Activated CD4-positive, CD25-positive, alpha-beta regulatory T cell (primary cell): Measurements from ENCODE around the gene RAB37.

ENCODE experiments used
- DNase-seq, 4 experiments: peaks; one replicate each; lab custom pipeline; 2025; lab: John Stamatoyannopoulos, UW

RAB37 gene

GRCh38 chr17:74728033-74728701 lies 8.9 kb upstream of the RAB37 start:
- DNase-seq: no peak

DNA sequence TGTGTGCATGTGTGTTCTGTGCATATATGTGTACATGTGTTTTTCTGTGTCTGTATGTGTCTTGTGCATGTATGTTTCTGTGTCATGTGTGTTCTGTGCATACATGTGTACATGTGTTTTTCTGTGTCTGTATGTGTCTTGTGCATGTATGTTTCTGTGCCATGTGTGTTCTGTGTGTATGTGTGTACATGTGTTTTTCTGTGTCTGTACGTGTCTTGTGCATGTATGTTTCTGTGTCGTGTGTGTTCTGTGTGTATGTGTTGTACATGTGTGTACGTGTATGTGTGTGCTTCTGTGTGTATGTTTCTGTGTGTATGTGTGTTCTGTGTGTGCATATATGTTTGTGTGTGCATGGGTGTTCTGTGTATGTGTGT lies 8.4 kb upstream of the RAB37 start:
- DNase-seq: no peak

GRCh38 chr17:74729368-74729767 lies 7.7 kb upstream of the RAB37 start:
- no peak for DNase-seq

DNA sequence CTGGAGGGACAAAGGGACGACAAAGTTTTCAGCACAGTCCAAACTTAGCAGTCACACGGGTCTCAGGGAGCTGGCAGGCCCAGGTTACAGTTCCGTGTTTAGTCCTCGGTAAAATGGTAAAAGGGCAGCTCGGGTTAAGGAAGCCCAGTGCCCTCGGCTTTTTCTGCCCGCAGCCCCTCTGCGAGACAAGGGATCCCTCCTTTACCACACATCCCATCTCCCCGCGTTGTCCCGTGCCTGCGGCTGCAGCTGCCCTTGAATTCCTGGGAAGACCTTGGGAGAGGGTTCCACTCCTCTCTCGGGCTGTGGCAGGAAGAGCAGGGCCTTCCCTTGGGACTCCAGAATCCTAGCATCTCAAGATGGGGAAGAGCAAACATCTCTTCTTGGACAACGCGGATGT lies 7.2 kb upstream of the RAB37 start:
- DNase-seq: no peak

GRCh38 chr17:74730491-74731346 lies 6.3 kb upstream of the RAB37 start:
- DNase-seq: peak in 1 of 4 experiments; percentile 11

GRCh38 chr17:74731347-74731605 lies 5.8 kb upstream of the RAB37 start:
- DNase-seq: no peak

GRCh38 chr17:74732042-74732867 lies 4.8 kb upstream of the RAB37 start:
- no peak for DNase-seq

GRCh38 chr17:74733365-74734122 lies 3.5 kb upstream of the RAB37 start:
- no peak for DNase-seq

DNA sequence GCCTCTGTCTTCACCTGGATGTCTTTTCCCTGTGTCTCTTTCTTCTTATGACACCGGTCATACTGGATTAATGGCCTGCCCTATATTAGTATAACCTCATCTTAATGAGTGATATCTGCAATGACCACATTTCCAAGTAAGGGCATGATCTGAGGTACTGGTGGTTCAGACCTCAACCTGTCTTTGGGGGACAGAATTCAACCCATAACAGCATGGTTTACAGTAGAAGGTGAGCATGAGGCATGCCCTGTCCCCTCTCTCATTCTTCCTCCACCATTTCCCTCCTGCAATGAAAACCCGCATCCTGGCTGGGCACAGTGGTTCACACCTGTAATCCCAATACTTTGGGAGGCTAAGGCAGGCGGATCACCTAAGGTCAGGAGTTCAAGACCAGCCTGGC lies 2.8 kb upstream of the RAB37 start:
- no peak for DNase-seq

DNA sequence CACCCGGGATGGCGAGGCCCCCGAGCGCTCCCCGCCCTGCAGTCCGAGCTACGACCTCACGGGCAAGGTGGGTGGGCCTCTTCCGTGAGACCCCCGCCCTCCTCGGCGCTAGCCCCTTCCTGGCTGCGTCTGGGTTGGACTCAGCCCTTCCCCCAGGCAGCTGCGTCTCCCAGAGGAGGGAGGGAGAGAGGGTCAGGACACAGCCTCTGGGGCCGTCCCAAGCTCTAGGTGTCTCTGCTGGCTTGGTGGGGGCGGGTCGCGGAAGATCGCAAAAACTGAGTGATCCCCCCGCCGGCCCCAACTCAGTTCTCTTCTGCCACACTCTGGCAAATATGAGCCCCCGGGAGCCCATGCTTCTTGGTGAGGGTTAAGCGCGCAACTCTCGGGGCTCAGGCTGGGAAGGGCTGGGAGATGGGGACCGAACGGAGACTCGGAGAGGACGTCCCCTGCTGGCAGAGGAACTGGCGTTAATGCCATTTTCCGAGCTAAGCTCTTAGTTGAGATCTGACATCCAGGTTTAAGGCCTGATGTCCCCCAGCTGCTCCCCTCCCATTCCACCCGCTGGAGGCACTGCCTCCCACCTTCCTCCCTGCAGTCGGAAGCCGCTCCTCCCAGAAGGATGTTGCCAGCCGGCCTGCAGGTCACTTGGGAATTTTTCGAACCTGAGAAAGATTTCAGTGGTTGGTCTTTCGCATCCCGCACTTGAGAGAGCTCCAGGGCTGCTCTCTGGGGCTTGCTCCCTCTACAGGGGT lies 419 bp downstream of the RAB37 start:
- DNase-seq: no peak

- DNase-seq: peak; percentile 36 to 71 (median 56)
Observed at GRCh38 chr17:74738051-74738996, 1.3 kb downstream of the RAB37 start.

- no peak for DNase-seq
Observed at GRCh38 chr17:74739227-74739831, 2.3 kb downstream of the RAB37 start.

DNA sequence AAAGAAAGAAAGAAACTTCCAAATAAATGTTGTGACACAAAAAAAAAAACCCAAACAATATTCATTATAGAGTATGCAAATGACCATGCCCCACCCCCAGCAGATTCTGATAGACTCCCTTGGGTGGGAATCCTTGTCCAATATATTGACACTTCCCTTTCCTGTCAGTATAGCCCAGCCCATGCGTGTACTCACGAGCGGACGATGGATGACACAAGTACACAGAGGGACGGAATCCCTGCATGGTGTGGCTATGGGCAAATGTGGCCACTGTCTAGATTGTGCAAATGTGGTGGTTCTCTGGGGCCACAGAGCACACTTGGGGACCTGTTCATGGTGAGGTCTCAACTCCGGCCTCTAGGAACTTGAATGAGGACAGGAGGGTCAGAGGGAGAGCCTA lies 3.1 kb downstream of the RAB37 start:
- no peak for DNase-seq

GRCh38 chr17:74740641-74741387 lies 3.8 kb downstream of the RAB37 start:
- DNase-seq: no peak

DNA sequence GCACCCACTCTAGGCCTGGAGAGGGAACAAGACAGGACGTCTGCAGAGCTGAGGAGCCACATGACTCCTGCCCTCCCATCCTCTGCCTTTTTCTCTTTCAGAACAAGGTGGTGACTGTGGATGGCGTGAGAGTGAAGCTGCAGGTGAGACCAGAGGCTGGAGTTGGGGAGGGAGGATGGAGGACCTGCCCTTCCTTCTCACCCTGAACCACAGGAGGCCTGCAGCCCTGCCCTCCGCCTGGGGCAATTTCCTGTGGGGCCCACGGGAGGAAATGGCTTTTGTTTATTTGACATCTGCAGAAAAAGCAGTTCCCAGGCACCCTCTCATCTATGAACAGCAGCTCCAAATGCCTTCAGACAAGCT lies 5.1 kb downstream of the RAB37 start:
- DNase-seq: no peak

DNA sequence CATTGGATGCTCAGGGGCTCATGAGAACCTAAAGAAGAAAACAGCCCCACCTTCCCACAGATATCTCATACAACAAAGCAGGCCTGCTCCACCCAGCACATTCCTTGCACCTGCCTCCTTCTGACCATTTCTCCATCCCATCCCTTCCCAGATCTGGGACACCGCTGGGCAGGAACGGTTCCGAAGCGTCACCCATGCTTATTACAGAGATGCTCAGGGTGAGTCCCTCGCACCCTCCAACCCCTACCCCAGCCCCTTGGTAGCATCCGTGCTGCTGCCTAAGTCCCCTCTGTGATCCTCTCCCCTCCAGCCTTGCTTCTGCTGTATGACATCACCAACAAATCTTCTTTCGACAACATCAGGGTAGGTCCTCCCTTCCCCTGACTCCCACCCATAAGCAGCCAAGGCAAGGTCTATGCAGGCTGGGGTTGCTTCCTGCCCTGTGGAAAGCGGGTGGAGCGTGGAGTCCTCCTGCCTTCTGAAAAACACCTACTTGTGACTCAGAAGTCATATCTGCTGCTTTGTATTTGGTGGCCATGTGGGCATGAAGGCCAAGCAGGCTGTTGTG lies 6.0 kb downstream of the RAB37 start:
- DNase-seq: no peak

- no peak for DNase-seq
Observed at GRCh38 chr17:74743755-74744154, 6.7 kb downstream of the RAB37 start.

- DNase-seq: no peak
Observed at GRCh38 chr17:74744349-74744713, 7.3 kb downstream of the RAB37 start.
